SKM-1 treated with dmso at 0.1 percent for 144 hours (cell line): ENCODE measurements around the gene TNPO1.
A peak's percentile ranks its signal among the peaks of the same experiment; 100 is the strongest.
"Not testable (repeated sequence)": the region's sequence is repeated elsewhere in the genome, so short reads cannot be mapped to it uniquely, and the experiment has no call there.

ENCODE experiments used
- DNase-seq: peaks from one replicate; lab custom pipeline; 2025; ENCODE audit not compliant: unreplicated experiment; lab: John Stamatoyannopoulos, UW

TNPO1 gene

GRCh38 chr5:72925336-72926010 lies 109.0 kb downstream of the TNPO1 start:
- DNase-seq, result no peak

GRCh38 chr5:72932686-72933085 lies 116.2 kb downstream of the TNPO1 start:
- DNase-seq, result not testable (repeated sequence)

GRCh38 chr5:72934953-72935725 lies 118.7 kb downstream of the TNPO1 start:
- DNase-seq, result not testable (repeated sequence)

- no peak for DNase-seq
These were observed 120.4 kb downstream of the TNPO1 start for GRCh38 chr5:72936893-72937292.

- peak; percentile 39 for DNase-seq
These were observed 121.1 kb downstream of the TNPO1 start for GRCh38 chr5:72937517-72938061.

- DNase-seq, result no peak
These were observed 121.7 kb downstream of the TNPO1 start for GRCh38 chr5:72938206-72938605.

GRCh38 chr5:72940082-72940481 lies 123.6 kb downstream of the TNPO1 start:
- DNase-seq, result peak; percentile 22

GRCh38 chr5:72943307-72943706 lies 126.8 kb downstream of the TNPO1 start:
- no peak for DNase-seq

- no peak for DNase-seq
These were observed 131.0 kb downstream of the TNPO1 start for GRCh38 chr5:72947498-72947897.

- DNase-seq, result no peak
These were observed 133.0 kb downstream of the TNPO1 start for GRCh38 chr5:72949481-72949880.

GRCh38 chr5:72951671-72952468 lies 135.4 kb downstream of the TNPO1 start:
- DNase-seq, result peak; percentile 14

- no peak for DNase-seq
These were observed 137.9 kb downstream of the TNPO1 start for GRCh38 chr5:72954389-72954788.

- DNase-seq, result no peak
These were observed 138.8 kb downstream of the TNPO1 start for GRCh38 chr5:72955143-72955767.

- DNase-seq, result peak; percentile 89
These were observed 139.4 kb downstream of the TNPO1 start, which contains the start of gene FCHO2 for GRCh38 chr5:72955768-72956323. Gene FCHO2 (plus strand): TSS chr5:72956041. CDS start chr5:72956097, 56 bp downstream.

GRCh38 chr5:72956324-72957140 lies 140.1 kb downstream of the TNPO1 start:
- DNase-seq, result peak; percentile 46

GRCh38 chr5:72957337-72957736 lies 140.9 kb downstream of the TNPO1 start:
- DNase-seq, result no peak

- DNase-seq, result no peak
These were observed 142.8 kb downstream of the TNPO1 start for GRCh38 chr5:72959257-72959656.
